HG03457 (cell line): ENCODE measurements around the gene YWHAB.
"Not testable (repeated sequence)": the region's sequence is repeated elsewhere in the genome, so short reads cannot be mapped to it uniquely, and the experiment has no call there.

Experiments used
- ATAC-seq: cut with Tn5 transposase; IDR thresholded peaks from one replicate; pipeline ENCODE4 v1.9.1; 2021; ENCODE audit warnings: moderate number of reproducible peaks; ENCODE audit not compliant: unreplicated experiment

Gene YWHAB

GRCh38 chr20:44866703-44867335, 18.7 kb upstream of the YWHAB start:
- no peak for ATAC-seq

DNA sequence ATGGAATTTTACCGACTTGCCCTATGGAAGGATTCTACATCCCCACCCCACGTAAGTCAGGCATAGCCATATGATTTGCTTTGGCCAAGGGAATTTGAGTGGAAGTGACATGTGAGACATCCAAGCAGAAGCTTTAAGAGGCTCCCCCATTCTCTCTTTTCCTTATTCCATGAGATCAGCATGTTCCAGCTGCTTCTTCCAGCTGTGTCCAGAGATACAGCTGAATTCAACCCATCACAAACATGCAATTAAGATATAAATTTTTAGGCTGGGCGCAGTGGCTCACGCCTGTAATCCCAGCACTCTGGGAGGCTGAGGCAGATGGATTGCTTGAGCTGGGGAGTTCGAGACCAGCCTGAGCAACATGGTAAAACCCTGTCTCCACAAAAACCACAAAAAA, 16.0 kb upstream of the YWHAB start:
- no peak for ATAC-seq

DNA sequence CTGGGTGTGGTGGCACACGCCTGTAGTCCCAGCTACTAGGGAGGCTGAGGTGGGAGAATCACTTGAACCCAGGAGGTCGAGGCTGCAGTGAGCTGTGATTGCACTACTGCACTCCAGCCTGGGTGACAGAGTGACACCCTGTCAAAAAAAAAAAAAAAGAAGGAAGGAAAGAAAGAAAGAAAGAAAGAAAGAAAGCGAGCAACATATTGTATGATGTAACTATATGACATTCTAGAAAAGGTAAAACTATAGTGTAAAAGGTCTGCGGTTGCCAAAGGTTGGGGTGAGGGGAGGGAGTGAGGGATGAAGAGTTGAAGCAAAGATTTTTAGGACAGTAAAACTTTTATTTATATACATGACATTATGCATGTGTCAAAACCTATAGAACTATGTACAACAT, 3.1 kb upstream of the YWHAB start:
- ATAC-seq, result not testable (repeated sequence)

DNA sequence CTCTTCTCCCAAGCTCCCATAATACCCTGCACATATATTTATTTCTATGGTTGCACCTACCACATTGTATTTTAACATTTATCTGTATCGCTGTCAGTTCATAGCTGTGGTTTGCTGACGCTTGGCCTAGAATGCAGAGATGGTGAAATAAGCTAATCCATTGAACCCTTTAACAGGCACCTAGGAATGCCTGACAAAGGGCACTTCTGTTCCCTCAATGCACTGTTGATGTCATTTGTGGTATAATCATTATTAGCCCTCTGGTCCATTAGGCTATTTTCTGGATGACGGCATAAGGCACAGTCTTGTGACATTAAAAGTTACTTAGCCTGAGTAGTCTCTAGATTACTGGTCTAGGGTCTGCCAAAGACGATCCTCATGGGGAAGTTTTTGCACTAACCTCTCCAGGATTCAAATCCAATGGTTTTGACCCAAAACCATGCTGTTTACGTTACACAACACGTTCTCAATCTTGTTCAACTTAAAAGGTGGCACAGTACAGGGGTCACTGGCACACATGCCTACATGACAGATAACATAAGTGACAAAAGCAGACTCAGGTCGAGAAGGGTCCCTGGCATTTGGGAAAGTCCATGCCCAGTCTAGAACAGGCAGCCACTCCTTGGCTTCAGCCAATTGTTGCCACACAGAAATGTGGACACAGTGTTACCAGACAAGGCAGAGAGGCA, 2.1 kb upstream of the YWHAB start:
- ATAC-seq, result no peak

GRCh38 chr20:44884907-44885391, 556 bp upstream of the YWHAB start:
- no peak for ATAC-seq

DNA sequence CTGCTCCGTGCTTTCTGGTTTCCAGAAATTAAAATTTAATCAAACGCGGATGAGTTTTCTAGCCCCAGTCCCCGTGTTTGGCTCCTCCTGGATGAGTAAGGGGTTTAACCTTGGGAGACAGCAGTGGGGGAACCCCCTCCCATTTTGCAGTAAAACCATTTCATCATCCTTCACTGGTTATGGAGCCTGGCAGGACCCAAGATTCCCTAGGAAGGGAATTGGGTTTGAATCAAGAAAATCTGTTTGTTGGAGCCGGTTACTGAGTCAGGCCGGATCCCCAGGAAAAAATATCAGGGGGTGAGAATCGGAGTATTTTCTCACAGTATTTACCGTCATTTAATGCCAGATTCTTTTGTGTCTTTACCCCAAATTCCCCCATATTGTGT, 754 bp downstream of the YWHAB start:
- ATAC-seq, result no peak

GRCh38 chr20:44886828-44887227, 1.3 kb downstream of the YWHAB start:
- no peak for ATAC-seq

- no peak for ATAC-seq
Observed at GRCh38 chr20:44887466-44887865, 2.0 kb downstream of the YWHAB start.

- no peak for ATAC-seq
Observed at GRCh38 chr20:44888226-44889103, 3.0 kb downstream of the YWHAB start.

GRCh38 chr20:44891826-44892225, 6.3 kb downstream of the YWHAB start:
- ATAC-seq, result no peak

- ATAC-seq, result no peak
Observed at GRCh38 chr20:44894959-44895358, 9.5 kb downstream of the YWHAB start.

DNA sequence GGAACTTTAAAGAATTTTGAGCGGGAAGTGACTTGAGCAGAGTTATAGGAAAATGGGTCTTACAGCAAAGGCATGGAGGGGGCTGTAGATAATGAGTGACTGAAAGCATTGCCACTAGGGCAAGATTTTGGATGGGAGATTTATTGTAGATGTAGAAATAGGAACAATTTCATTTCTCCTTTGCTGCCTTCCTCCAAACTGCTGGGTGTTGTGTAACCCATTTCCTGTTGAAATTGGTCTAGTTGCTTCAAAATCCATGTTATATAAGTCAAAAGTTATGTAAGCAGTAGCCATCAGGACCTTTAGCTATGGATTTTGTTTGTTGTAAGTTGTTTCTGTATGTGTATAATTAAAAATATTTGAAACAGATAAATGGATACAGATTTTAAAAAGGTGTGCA, 11.1 kb downstream of the YWHAB start:
- ATAC-seq, result no peak

DNA sequence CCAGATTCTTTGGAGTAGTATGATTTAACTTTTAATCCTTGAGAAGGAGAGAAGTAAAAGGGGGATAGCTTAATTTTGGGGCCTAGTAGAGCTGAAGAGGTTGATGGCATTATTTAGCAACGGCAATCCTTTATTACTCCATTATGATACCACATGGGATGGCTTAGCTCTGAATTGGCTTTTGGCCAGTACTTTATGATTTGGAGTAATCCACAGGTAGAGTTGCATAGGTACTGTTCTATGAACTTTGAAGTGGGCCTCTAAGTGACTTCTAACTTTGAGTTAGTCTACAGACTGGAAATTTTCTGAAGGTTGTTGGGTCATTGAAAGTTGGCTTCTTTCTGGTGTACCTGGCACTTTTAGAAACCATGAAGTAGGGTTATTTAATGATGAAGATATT, 11.6 kb downstream of the YWHAB start:
- no peak for ATAC-seq

DNA sequence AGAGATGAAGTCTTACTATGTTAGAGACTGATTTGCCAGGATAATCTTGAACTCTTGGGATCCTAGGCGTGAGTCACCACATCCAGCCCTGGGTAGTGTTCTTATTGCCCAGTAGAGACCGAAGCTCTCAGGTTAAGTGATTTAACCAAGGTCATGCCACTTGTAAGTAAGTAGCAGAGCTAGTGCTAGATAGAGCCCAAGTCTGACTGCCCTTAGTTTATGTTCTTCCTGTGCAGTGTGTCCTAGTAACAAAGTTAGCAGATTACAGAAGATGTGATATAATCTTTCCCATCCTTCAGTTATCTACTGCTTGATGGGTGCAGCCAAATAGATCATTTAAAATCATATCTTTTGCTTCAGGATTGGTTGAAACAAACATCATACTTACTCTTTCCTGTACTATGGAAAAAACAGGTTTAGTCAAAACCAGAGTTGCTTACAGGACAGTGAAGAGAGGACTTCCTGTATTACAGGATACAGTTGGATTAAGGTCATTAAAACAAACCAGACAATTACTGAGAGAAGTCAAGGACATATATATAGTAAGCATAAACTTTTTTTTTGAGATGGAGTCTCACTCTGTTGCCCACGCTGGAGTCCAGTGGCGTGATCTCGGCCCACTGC, 14.8 kb downstream of the YWHAB start:
- ATAC-seq, result no peak

- ATAC-seq, result no peak
Observed at GRCh38 chr20:44901974-44902373, 16.5 kb downstream of the YWHAB start.

GRCh38 chr20:44904377-44904776, 18.9 kb downstream of the YWHAB start:
- ATAC-seq, result no peak

DNA sequence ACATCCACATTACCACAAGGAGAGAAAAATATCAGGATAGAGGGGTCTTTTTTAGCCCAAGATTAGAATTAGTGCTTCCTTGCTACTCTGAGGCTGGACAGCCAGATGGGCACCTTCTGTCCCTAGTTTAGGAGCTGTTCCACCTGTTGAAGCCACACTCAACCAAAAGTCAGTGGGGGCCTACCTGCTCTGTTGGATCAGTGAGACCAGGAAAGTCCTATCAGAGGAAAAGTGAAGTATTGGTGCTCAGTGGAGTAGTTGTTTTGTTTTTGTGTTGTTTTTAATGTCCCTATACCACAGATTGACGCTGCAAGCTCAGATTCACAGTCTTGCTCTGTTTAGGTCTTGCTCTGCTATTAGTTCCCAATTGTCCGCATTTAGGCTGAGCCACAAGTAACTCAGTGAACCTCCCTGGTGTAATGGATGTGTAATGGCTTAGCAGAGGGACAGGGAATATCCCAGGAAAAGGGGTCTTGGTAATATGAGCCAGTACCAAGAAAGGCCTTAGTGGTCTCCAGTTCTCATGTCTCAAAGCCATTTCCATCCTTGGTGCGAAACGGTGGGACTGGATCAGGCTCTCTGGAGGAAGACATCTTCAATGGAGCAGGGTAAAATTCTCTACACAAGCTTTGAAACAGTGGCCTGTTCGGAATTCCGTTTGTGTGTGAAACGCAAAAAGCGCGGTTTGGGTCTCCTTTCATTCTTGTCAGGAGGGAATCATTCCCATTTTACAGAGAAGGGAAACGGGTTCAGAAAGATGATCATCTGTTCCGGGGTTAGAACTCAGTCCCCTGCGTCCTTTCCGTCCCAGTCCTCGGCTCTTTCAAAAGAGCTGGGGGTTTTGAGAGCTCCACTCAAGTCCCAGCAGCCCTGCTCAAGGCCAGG, 23.7 kb downstream of the YWHAB start:
- no peak for ATAC-seq

DNA sequence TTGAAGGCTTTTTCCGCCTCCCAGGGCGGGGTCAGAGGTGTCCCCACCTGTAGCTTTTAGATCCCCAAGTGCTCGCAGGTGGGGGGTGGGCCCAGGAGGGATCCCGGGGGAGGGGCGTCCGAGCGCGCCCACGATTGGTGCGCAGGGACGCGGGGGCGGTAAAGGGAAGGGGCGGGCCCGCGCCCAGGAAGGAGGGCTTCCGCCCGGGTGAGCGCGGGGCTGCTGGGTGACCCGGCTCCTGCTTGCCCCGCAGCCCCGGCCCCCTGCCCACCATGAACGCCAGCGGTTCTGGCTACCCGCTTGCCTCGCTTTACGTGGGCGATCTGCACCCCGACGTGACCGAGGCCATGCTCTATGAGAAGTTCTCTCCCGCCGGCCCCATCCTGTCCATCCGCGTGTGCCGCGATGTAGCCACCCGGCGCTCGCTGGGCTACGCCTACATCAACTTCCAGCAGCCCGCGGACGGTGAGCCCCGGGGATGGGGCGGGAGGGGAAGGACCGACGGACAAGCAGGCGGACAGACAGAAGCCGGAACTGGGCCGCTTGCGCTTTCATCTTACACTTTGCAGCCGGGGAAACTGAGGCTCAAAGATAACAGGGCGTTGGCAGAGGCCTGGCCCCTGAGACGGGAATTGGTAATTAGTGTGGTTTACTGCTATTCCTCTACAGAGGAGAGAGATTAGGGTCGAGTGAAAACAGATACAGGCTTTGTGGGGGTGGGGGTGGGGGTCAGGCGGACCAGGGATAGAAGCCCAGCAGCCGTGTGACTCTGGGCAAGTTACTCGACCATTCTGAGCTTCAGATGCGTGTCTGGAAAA, 24.6 kb downstream of the YWHAB start, which contains the start of gene PABPC1L:
PABPC1L (plus strand) TSS at position 189 of the 818 bp plus-strand sequence; CDS start at position 273, 84 bp downstream.
- ATAC-seq, result peak; percentile 83

- no peak for ATAC-seq
Observed at GRCh38 chr20:44910690-44911262, 25.3 kb downstream of the YWHAB start.
